HepG2 (cell line): ENCODE data around the gene TMBIM6. TPM values are rescaled to one million over a fixed set of nuclear protein-coding genes. Genes with fewer than 3 reads are reported as not detected.

Source experiments
- ATAC-seq: fragments of 200-7000 bp; cut with Tn5 transposase; 3 replicates; pipeline ENCODE4 v1.9.1; 2020; ENCODE audit warnings: mild to moderate bottlenecking, moderate library complexity
- BruUV-seq: library from RNA; stranded (reverse); fragments of 400-500 nt; replicated peaks from 2 replicates; lab custom pipeline; 2021; lab: Mats Ljungman, UMichigan
- CTCF ChIA-PET: fragments of 300-600 bp; formaldehyde crosslinking; extraction: SDS; loops from one replicate; lab custom pipeline; 2021; ENCODE audit warnings: low total read pairs, inconsistent platforms, low intra/inter-chr PET ratio; lab: Yijun Ruan, JAX
- POLR2A ChIA-PET: fragments of 350-600 bp; sonication (Branson Sonifier 250); formaldehyde crosslinking; loops from one replicate; lab custom pipeline; 2020; ENCODE audit warnings: antibody characterized with exemption, inconsistent platforms; lab: Yijun Ruan, JAX
- DNase-seq: peaks from one replicate; pipeline ENCODE4 v3.0.0-alpha.2; 2015; ENCODE audit warnings: low spot score
- FAIRE-seq: peaks from 3 replicates; lab custom pipeline; 2011; peaks lifted over from hg19 to GRCh38; lab: Jason Lieb, UNC
- H2AFZ ChIP-seq: one replicate; pipeline ENCODE4 v1.6.1; 2011; ENCODE audit warnings: low read length, inconsistent platforms
- H3K27ac ChIP-seq: fragments of 300-600 bp; 3 replicates; pipeline ENCODE4 v1.8.0; 2011; ENCODE audit warnings: mixed run types, mild to moderate bottlenecking, mixed read lengths, low read length, inconsistent platforms; ENCODE audit not compliant: insufficient read depth; ENCODE audit errors: extremely low read length
- H3K27me3 ChIP-seq, 2 experiments: fragments of 200-600 bp in 1 of 2; 2 replicates in 1 of 2; 3 replicates in 1 of 2; pipeline versions ENCODE4 v1.6.0 to v1.8.0; 2011; ENCODE audit warnings: low read length in 2 of 2, mild to moderate bottlenecking in 2 of 2, moderate library complexity in 2 of 2, inconsistent platforms in 1 of 2; ENCODE audit not compliant: insufficient read depth in 2 of 2, control insufficient read depth in 1 of 2
- H3K36me3 ChIP-seq, 2 experiments: fragments of 200-600 bp in 1 of 2; replicated peaks in 1 of 2; 2 replicates in 1 of 2; 3 replicates in 1 of 2; pipeline versions ENCODE4 v1.5.1 to v1.8.0; 2011; ENCODE audit warnings: low read length in 2 of 2, inconsistent platforms in 1 of 2; ENCODE audit not compliant: insufficient read depth in 2 of 2, control insufficient read depth in 1 of 2
- H3K4me1 ChIP-seq: 2 replicates; pipeline ENCODE4 v1.5.1; 2012; ENCODE audit warnings: low read length, inconsistent platforms; ENCODE audit not compliant: insufficient read depth
- H3K4me2 ChIP-seq: 2 replicates; pipeline ENCODE4 v1.6.0; 2011; ENCODE audit warnings: low read depth, low read length, inconsistent platforms
- H3K4me3 ChIP-seq, 3 experiments: fragments of 200-600 bp in 1 of 3; sonication (generic), shearing (Covaris generic) in 1 of 3; replicated peaks in 1 of 3; 2 replicates each; pipeline ENCODE4 v1.5.1; 2011 to 2016; ENCODE audit warnings: low read length in 3 of 3, inconsistent platforms in 2 of 3, low read depth in 2 of 3, mild to moderate bottlenecking in 2 of 3, control low read depth in 1 of 3, mixed read lengths in 1 of 3; ENCODE audit not compliant: insufficient read depth in 1 of 3
- H3K79me2 ChIP-seq: one replicate; pipeline ENCODE4 v1.6.1; 2011; ENCODE audit warnings: low read length, inconsistent platforms; ENCODE audit not compliant: insufficient read depth
- H3K9ac ChIP-seq: 2 replicates; pipeline ENCODE4 v1.6.0; 2011; ENCODE audit warnings: mild to moderate bottlenecking, low read depth, low read length, inconsistent platforms; ENCODE audit not compliant: insufficient read depth
- H3K9me3 ChIP-seq: 2 replicates; pipeline ENCODE4 v1.5.1; 2012; ENCODE audit warnings: mild to moderate bottlenecking, low read length
- H4K20me1 ChIP-seq: 2 replicates; pipeline ENCODE4 v1.6.0; 2011; ENCODE audit warnings: inconsistent platforms, mild to moderate bottlenecking, low read length, moderate library complexity; ENCODE audit not compliant: insufficient read depth
- HNRNPK ChIP-seq: fragments of 200-400 bp; formaldehyde crosslinking; IDR thresholded peaks from 2 replicates; pipeline ENCODE4 v1.6.1; 2018; ENCODE audit warnings: low read length, low read depth, moderate library complexity, mild to moderate bottlenecking; ENCODE audit not compliant: poor library complexity, severe bottlenecking
- NFRKB ChIP-seq: fragments of 450-650 bp; IDR thresholded peaks from 2 replicates; pipeline ENCODE4 v1.6.1; 2017
- RAD21 ChIP-seq: fragments of 450-650 bp; formaldehyde crosslinking; IDR thresholded peaks from 2 replicates; pipeline ENCODE4 v1.5.0; 2020; ENCODE audit warnings: mild to moderate bottlenecking
- RBM22 ChIP-seq: fragments of 200-400 bp; formaldehyde crosslinking; optimal IDR thresholded peaks from 2 replicates; pipeline ENCODE3; 2017; ENCODE audit warnings: mild to moderate bottlenecking, low read length, moderate library complexity
- RELA ChIP-seq: sonication (generic); formaldehyde crosslinking; IDR thresholded peaks from 2 replicates; pipeline ENCODE4 v1.4.0; 2020; ENCODE audit warnings: missing genetic modification reagents
- RFXANK ChIP-seq: IDR thresholded peaks from 2 replicates; pipeline ENCODE4 v1.6.1; 2016
- SMC3 ChIP-seq: IDR thresholded peaks from 2 replicates; pipeline ENCODE4 v1.6.1; 2011; ENCODE audit warnings: low read length, improper control_type of control experiment
- SRSF4 ChIP-seq: fragments of 200-400 bp; formaldehyde crosslinking; IDR thresholded peaks from one replicate; pipeline ENCODE4 v1.6.1; 2018; ENCODE audit warnings: mild to moderate bottlenecking, low read depth, low read length, moderate library complexity; ENCODE audit not compliant: poor library complexity, severe bottlenecking
- STAG1 ChIP-seq: sonication (generic); formaldehyde crosslinking; IDR thresholded peaks from 2 replicates; pipeline ENCODE4 v1.4.0; 2020; ENCODE audit warnings: missing genetic modification reagents
- ZBTB38 ChIP-seq: sonication (generic); formaldehyde crosslinking; IDR thresholded peaks from 2 replicates; pipeline ENCODE4 v1.5.1; 2020; ENCODE audit warnings: mild to moderate bottlenecking, missing genetic modification reagents
- ZNF615 ChIP-seq: sonication (generic); formaldehyde crosslinking; IDR thresholded peaks from 2 replicates; pipeline ENCODE4 v1.5.0; 2020; ENCODE audit warnings: mild to moderate bottlenecking, missing genetic modification reagents, borderline replicate concordance
- ZNF772 ChIP-seq: sonication (generic); formaldehyde crosslinking; IDR thresholded peaks from 2 replicates; pipeline ENCODE4 v1.5.0; 2020; ENCODE audit warnings: mild to moderate bottlenecking, missing genetic modification reagents
- WGBS: methylation state at CpG from one replicate; pipeline ENCODE4 v1.1.6; 2017; ENCODE audit warnings: low lambda C conversion rate; 5-methylcytosine and 5-hydroxymethylcytosine counted together
- in situ Hi-C: cut with HindIII; loops from 2 replicates; pipeline ENCODE4 v1.10.0; 2017; ENCODE audit warnings: low pct_unique_long_range_greater_than_20kb; ENCODE audit not compliant: extremely low pct_ligation_motif_present
- intact Hi-C: fragments of 100-400 bp; cut with micrococcal nuclease; formaldehyde crosslinking; loops from one replicate; pipeline ENCODE4 v1.10.0; 2022; ENCODE audit not compliant: unreplicated experiment
- polyA plus RNA-seq, 8 experiments: library from polyadenylated mRNA; depleted of rRNA in 3 of 8; stranded (reverse) in 7 of 8; unstranded in 1 of 8; fragments of >200 nt; fragmentation: Illumina TruSeq in 4 of 8; extraction: Trizol in 4 of 8; gene quantifications; 2 replicates each; pipeline versions ENCODE4 v1.2.1 to v1.2.3, GENCODE V29; 2011 to 2016; ENCODE audit warnings: low read depth in 4 of 8, missing spikeins in 1 of 8, mixed read lengths in 1 of 8; ENCODE audit not compliant: insufficient read depth in 1 of 8
- total RNA-seq, 5 experiments: library from RNA; depleted of rRNA; stranded (reverse); fragments of >200 nt; fragmentation: Illumina TruSeq; extraction: Trizol; gene quantifications; 2 replicates each; pipeline ENCODE4 v1.2.3, GENCODE V29; 2016; ENCODE audit warnings: low read depth in 1 of 5
- TF ChIP-seq, protein P1 (sequence below): sonication (generic); formaldehyde crosslinking; IDR thresholded peaks from 2 replicates; pipeline ENCODE4 v1.4.0; 2020; ENCODE audit warnings: missing genetic modification reagents
- TF ChIP-seq, protein P2 (sequence below): sonication (generic); formaldehyde crosslinking; IDR thresholded peaks from 2 replicates; pipeline ENCODE4 v1.4.0; 2020; ENCODE audit warnings: missing genetic modification reagents, mild to moderate bottlenecking, borderline replicate concordance
- TF ChIP-seq, protein P3 (sequence below): sonication (generic); formaldehyde crosslinking; IDR thresholded peaks from 2 replicates; pipeline ENCODE4 v1.4.0; 2020; ENCODE audit warnings: mild to moderate bottlenecking, missing genetic modification reagents

TMBIM6 gene
- total and polyA plus RNA-seq, 2 of the 13 experiments (the other 11 are each of a cell fraction or from before 2014, with no cell fraction given): 412 to 468 TPM

DNA sequence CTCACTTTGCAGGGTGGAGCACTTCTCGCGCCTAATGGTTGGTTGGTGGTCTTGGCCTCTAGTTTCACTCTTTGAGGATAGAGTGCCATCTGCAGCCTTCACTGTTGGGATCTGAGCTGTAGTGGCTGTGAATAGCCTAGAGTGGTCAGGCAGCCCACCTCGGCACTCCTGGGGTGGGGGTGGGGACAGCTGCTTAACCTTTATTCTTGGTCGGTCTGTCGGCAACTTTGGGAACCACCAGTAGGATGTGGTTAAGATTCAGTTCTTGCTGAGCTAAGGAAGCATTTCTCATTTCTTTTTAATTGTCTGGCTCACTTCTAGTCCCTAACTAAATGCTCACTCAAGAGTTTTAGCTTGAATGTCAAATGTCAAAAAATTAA lies 21.1 kb downstream of the TMBIM6 start:
- 98% methylated on average over 5 of the region's 5 CpGs for WGBS
- Histone ChIP-seq H4K20me1 (peaks cover 8% of the 10 kb centered on the region; the same call in 1 of the 2 replicates), H3K79me2 (no peaks in the 10 kb centered on the region), H3K27me3 (no peaks in the 10 kb centered on the region), H3K9ac (no peak overlapping the region), H3K4me1 (peaks cover 12% of the 10 kb centered on the region), H3K4me3 (no peak overlapping the region), H3K4me2 (no peak overlapping the region), H3K27ac (no peak overlapping the region), H3K9me3 (no peaks in the 10 kb centered on the region), H2AFZ (no peak overlapping the region), H3K36me3 (peaks cover 42 to 69% of the 10 kb centered on the region in 2 experiments)
- in situ Hi-C loops (no loop called here), intact Hi-C loops (no loop called here)
- DNase-seq (no peak), ATAC-seq (no peak), FAIRE-seq (no peak)
- no TSS peak for BruUV-seq
- TF ChIP-seq SRSF4: no peak
- peak; percentile 48 for TF ChIP-seq RBM22
- CTCF ChIA-PET: interaction anchor here (1.2 kb wide), 1 partner anchor 77 kb away, joined by 6 read pairs; no protein-coding TSS in a partner anchor
- POLR2A ChIA-PET: interaction anchor here (5.8 kb wide), 1 partner anchor 21 kb away, joined by 34 read pairs; the partner anchor contains the start of gene TMBIM6

DNA sequence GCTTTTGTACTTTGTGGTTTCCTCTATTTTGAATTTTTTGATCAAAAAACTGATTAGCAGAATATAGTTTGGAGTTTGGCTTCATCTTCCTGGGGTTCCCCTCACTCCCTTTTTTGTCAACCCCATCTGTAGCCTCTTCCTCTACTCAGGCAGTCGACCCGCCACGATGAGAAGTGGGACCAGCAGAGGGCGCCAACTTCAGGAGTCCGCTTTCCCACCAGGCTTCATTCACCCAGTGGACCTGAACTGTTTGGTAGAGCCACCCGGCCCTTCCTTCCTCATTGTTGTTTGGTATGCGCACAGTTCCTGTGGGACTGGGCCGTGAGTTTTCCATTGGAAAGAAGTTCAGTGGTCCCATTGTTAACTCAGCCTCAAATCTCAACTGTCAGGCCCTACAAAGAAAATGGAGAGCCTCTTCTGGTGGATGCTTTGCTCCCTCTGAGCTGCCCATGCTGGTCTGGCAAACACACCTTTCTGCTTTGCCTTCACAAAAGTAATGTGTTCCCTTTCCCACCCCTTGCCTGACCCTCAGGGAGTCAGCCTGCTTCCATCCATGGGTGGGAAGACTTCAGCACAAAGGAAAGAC lies 21.7 kb downstream of the TMBIM6 start:
- intact Hi-C loops: no loop called here
- CTCF ChIA-PET: interaction anchor here (0.6 to 1.2 kb wide), 3 partner anchors 9 to 76 kb away, joined by 3 to 6 read pairs (median 3); no protein-coding TSS in a partner anchor
- peak; percentile 40 for DNase-seq
- TF ChIP-seq STAG1: peak; percentile 24
- TF ChIP-seq, protein P1, sequence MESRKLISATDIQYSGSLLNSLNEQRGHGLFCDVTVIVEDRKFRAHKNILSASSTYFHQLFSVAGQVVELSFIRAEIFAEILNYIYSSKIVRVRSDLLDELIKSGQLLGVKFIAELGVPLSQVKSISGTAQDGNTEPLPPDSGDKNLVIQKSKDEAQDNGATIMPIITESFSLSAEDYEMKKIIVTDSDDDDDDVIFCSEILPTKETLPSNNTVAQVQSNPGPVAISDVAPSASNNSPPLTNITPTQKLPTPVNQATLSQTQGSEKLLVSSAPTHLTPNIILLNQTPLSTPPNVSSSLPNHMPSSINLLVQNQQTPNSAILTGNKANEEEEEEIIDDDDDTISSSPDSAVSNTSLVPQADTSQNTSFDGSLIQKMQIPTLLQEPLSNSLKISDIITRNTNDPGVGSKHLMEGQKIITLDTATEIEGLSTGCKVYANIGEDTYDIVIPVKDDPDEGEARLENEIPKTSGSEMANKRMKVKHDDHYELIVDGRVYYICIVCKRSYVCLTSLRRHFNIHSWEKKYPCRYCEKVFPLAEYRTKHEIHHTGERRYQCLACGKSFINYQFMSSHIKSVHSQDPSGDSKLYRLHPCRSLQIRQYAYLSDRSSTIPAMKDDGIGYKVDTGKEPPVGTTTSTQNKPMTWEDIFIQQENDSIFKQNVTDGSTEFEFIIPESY: peak; percentile 99
- no peak for TF ChIP-seq RFXANK (CRISPR knock-in tag)
- TF ChIP-seq ZNF615 (CRISPR knock-in tag): no peak
- TF ChIP-seq ZBTB38 (CRISPR knock-in tag): peak; percentile 45; the same call in 1 of the 2 replicates
- TF ChIP-seq, protein P2, sequence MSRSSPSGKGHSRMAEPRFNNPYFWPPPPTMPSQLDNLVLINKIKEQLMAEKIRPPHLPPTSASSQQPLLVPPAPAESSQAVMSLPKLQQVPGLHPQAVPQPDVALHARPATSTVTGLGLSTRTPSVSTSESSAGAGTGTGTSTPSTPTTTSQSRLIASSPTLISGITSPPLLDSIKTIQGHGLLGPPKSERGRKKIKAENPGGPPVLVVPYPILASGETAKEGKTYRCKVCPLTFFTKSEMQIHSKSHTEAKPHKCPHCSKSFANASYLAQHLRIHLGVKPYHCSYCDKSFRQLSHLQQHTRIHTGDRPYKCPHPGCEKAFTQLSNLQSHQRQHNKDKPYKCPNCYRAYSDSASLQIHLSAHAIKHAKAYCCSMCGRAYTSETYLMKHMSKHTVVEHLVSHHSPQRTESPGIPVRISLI: no peak
- TF ChIP-seq, protein P3, sequence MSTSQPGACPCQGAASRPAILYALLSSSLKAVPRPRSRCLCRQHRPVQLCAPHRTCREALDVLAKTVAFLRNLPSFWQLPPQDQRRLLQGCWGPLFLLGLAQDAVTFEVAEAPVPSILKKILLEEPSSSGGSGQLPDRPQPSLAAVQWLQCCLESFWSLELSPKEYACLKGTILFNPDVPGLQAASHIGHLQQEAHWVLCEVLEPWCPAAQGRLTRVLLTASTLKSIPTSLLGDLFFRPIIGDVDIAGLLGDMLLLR: 0 out of 2 replicates have a peak, but pooled peaks have one; percentile 28
- no peak for TF ChIP-seq NFRKB
- no peak for TF ChIP-seq HNRNPK
- TF ChIP-seq RELA (CRISPR knock-in tag): no peak
- TF ChIP-seq RAD21 (CRISPR knock-in tag): peak; percentile 22; the same call in 1 of the 2 replicates
- peak; percentile 46 for TF ChIP-seq SMC3
- TF ChIP-seq ZNF772 (CRISPR knock-in tag): no peak

More for the DNA sequence above, 21.7 kb downstream of the TMBIM6 start:
- BruUV-seq: no TSS peak
- H3K36me3 ChIP-seq: peaks cover 39 to 63% of the 10 kb centered on the region in 2 experiments
- peaks cover 8% of the 10 kb centered on the region; the same call in 1 of the 2 replicates for H4K20me1 ChIP-seq
- H2AFZ ChIP-seq: no peak overlapping the region
- H3K4me3 ChIP-seq: no peak overlapping the region
- WGBS: 53% methylated on average over 8 of the region's 8 CpGs
- H3K4me1 ChIP-seq: peaks cover 12% of the 10 kb centered on the region
- FAIRE-seq (peak; percentile 52), ATAC-seq (peak; percentile 71)
- POLR2A ChIA-PET: interaction anchor here (5.8 kb wide), 1 partner anchor 22 kb away, joined by 34 read pairs; the partner anchor contains the start of gene TMBIM6
- H3K27me3 ChIP-seq: no peaks in the 10 kb centered on the region
- in situ Hi-C loops: no loop called here
- no peaks in the 10 kb centered on the region for H3K9me3 ChIP-seq
- no peak overlapping the region for H3K27ac ChIP-seq
- H3K9ac ChIP-seq: no peak overlapping the region
- H3K4me2 ChIP-seq: no peak overlapping the region
- H3K79me2 ChIP-seq: no peaks in the 10 kb centered on the region
